HG03354 (cell line): Measurements from ENCODE around the gene RCOR2.
"Not testable (repeated sequence)": the region's sequence is repeated elsewhere in the genome, so short reads cannot be mapped to it uniquely, and the experiment has no call there.

Experiments
- ATAC-seq: cut with Tn5 transposase; IDR thresholded peaks from one replicate; pipeline ENCODE4 v1.9.1; 2021; ENCODE audit warnings: mild to moderate bottlenecking; ENCODE audit not compliant: unreplicated experiment, poor library complexity, severe bottlenecking

Gene RCOR2

DNA sequence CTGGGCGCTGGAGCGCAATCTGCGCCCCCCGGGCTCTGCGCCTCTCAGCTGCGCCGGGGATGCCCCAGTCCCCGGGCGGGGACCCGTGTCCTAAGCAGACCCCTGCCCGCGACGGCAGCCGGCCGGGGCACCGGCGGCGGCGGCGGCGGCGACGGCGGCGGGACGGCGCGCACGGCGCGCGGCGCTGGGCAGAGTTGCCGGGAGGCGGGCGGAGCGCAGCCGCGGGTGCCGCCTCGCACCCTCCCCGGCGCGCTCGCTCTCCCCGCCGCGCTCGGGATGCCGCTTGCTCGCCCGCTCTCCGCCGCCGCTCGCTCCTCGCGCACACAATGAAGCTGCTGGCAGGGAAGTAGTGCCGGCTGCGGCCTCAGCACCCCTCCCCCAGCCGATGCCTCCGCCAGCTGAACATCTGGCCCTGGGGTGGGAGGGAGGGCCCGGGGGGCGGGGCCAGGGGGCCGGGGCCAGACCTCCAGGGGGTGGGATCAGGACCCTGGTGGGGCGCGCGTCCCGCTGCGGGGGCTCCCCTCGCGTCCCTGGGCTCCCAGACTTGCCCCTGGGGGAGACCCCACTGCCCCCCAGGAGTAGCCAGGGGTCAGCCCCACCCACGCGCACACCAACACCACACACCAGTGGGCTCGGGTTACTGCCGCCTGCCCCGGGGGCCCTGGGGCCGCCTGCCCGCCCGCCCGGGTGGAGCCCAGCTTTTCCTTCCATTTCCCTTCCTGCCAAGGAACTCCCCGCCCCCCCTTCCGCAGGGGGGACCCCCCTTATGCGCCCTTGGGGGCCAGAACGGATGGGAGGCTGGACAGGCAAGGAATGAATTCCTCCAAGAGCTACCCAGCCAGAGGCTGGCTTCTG lies at the start of gene RCOR2:
RCOR2 (minus strand) TSS at position 328 of the 855 bp plus-strand sequence. CDS start 708 bp downstream, outside the sequence.
- peak; percentile 48 for ATAC-seq

DNA sequence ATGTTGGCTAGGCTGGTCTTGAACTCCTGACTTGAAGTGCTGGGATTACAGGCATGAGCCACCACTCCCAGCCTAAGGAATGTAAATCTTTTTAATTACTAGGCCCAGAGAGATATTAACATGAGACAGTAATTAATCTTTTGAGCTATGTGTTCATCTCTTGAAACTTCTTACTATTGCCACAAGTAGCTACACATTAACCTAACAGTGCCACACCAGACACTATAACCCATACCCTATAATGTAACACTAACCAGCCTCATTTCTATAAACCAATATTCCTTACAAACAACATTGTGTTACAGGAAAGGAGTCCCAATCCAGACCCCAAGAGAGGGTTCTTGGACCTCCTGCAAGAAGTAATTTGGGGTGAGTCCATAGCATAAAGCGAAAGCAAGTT lies 49.5 kb upstream of the RCOR2 start:
- ATAC-seq: no peak

DNA sequence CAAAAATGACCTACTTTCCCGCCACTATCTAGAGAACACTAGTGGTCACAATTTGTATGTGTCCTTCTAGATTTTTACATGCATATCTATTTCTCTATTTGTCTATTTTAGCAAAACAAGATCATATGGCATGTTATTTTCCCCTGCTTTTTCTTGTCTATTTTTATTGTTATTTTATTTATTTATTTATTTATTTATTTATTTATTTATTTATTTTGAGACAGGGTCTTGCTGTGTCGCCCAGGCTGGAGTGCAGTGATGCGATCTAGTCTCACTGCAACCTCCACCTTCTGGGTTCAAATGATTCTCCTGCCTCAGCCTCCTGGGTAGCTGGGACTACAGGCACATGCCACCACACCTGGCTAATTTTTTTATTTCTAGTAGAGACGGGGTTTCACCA lies 46.9 kb upstream of the RCOR2 start:
- not testable (repeated sequence) for ATAC-seq

DNA sequence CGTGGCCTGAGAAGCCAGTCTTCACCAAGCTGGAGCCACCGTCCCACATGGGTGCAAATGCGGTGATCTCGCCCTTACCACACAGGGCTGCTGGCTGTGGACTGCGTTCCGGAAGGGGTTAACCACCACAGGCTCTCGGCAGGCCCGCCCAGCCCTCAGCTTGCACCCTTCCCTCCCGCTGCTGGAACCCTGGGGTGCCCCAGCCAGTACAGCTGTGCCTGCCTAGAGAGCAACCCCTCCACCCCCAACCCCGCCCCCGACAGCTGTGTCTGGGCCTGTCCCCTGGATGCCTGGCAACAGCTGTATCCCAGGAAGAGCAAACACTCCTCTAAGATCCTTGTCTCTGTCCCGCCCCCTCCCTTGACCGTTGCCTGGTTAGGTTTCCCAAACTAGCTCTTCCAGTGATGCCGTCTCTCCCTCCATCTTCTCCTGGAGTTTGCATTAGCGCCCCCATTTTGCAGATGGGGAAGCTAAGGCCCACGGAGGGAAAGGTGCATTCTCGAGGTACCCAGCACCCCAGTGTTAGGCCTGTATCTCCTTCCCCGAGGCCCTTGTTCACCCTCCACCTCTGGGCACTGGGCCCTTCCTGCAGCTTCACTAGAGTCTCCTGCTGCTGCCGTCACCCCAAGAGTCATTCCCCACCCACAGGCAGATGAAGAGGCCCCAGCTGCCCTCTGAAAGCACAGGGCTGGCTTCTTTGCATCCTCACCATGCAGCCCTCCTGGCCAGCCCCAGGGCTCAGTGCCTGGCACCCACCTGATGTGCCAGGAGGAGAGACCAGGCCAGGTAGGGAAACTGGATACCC lies 44.8 kb upstream of the RCOR2 start:
- ATAC-seq: no peak

DNA sequence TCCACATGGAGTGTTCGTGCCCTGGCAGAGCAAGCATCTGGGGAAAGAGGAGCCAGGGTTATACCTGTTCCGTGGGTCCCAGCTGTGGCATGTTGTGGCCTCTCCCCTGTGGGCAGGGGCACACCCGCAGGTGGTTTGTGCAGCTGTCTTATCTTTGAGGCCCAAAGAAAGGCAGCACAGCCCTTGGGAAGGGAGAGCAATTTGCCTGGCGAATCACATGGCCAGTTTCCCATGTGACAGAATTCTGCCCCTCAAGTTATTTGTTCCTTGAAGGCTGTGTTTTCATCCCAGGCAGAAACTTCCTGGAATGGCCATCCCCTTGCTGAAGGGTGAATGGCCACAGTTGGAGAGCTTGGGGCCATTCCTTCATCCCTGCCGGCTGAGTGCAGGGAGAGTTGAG lies 41.0 kb upstream of the RCOR2 start:
- no peak for ATAC-seq

DNA sequence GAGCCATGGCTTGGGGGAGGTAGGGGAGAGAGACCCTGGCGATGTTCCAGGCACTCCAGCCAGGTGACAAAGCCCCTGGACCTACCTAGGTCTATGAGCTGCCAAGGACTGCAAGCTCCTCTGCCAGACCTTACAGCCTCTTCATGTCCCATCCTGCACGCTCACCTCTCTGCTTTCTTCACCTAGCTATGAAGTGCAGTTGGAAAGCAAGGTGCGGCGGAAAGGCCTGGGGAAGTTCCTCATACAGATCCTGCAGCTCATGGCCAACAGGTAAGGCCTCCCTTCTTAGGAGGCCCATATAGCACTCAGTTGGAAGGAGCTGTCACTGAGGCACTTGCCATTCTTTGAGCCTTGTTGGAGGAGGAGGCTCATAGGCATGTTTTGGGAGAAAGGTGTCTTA lies 35.6 kb upstream of the RCOR2 start:
- ATAC-seq: no peak

DNA sequence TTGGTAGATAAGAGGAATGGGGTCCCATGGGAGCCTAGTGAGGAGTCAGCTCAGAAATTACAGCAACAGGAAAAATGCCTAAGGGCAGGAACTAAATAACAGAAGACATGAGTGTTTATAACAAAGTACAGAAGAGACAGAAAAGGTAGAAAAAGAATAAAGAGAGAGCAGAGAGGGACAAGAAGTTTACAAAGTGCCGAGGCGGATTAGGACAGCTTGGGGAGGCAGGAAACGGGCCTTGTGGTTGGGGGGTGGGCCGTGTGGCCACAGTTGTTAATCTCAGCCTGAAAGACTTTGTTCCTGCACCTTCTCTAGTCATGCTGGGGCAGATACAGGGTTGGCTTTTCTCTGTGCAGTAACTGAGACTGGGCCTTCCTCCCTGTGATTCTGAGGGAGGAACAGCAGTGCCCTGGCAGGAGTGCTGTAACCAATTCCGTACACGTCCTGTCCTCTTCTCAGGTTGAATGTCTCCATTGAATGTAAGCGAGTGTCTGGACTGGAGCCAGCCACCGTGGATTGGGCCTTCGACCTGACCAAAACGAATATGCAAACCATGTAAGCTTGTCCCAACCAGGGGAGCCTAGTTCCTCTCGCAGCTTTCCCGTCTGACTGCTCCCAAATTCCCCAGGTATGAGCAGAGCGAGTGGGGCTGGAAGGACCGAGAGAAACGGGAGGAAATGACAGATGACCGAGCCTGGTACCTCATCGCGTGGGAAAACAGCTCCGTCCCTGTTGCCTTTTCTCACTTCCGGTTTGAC lies 35.0 kb upstream of the RCOR2 start:
- no peak for ATAC-seq

DNA sequence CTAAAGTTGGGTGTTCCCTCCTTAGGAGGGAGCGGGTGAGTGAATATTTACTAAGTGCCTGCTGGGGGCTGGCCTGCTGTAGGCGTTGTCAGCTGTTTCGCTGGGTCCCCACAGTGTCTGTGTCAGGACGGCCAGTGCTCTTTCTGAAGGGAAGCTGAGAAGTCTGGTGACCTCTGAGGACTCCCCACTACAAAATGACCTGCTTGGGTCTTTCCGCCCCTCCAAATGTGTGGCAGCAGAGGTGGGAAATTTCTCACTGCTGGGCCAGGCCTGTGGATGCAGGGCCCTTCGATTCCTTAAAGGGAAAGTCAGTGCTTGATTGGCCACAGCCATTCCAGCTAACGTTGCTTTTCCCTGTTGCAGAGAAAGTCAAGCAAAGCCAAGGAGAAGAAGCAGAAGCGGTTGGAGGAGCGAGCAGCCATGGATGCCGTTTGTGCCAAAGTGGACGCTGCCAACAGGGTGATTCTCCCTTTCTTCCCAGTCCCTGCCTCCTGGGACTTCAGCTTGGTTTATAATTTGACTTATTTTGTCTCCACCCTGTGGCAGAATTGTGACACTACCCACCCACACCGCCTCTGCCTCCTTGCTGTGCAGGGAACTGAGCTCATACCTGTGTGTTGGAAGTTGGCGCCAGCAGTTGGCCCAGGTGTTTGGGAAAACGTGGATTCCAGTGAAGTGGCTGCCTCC lies 28.7 kb upstream of the RCOR2 start:
- ATAC-seq: no peak

DNA sequence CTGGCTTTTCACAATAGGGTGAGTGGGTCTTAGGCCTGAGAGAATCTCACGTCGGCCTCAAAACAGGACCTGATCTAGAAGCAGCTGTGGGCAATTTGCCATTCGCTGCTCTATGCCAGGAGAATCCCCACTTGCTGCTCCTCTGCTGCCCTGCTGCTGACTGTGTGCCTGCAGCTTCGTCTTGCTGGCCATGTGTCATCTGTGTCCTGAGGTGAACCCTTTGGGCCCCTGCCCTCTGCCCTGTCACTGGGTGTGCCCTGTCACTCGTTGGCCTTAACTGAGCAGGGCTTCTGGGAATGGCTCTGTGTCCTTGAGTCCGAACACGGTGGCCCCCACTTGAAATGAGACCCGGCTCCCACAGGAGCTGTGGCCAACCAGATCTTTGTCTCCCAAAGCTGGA lies 28.0 kb upstream of the RCOR2 start:
- no peak for ATAC-seq

DNA sequence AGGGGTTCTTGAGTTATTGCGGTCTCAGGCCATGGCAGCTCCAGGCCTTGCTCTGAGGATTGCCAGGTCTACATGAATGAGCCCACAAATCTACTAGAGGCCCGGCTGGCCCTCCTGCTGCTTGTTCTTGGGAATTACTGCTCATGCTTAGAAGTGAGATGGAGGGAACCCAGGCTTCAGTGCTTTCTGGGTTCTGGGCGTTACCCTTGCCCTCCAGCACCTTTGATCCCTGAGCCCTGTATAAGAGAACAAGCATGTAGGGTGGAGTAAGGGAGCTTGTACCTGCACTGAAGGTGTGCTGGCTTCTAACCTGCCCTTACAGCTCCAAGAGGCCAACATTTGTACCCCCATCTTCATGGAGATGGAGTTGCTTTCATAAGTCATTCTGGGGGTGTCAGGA lies 25.8 kb upstream of the RCOR2 start:
- no peak for ATAC-seq

DNA sequence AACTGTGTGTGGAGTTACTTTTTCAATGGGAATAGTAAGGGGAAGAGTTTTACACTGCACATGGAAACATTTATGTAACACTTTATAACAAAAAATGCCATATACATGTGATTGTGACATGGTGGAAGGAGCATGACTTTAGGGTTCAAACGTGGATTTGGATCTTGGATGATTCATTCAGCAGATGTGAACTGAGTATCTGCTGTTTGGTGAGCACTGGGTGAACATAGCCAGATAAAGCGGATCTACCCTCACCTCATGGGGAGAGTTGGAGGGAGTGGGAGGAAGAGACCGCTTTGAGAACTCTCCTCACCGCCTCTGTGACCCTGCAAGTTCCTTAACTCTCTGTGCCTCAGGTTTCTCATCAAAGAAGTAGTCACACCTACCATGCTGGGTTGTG lies 24.9 kb upstream of the RCOR2 start:
- ATAC-seq: no peak

DNA sequence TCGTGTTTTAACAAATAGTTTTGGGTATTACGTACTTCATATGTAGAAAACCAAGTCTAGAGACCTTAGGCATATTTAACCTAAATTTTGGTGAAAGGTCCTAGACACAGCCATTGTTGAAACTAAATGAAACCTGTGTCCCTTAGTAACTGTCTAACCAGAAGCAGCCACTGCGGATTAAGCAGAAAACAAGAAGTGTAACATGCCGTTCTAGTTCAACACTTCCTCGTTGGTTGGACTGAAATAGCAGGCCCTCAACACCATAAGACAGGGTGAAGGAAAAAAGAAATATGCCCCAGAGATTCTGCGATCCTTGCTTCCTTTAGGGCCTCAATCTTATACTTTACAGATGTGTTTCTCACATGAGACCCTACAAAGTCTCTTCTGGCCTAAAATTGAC lies 23.8 kb upstream of the RCOR2 start:
- ATAC-seq: no peak

DNA sequence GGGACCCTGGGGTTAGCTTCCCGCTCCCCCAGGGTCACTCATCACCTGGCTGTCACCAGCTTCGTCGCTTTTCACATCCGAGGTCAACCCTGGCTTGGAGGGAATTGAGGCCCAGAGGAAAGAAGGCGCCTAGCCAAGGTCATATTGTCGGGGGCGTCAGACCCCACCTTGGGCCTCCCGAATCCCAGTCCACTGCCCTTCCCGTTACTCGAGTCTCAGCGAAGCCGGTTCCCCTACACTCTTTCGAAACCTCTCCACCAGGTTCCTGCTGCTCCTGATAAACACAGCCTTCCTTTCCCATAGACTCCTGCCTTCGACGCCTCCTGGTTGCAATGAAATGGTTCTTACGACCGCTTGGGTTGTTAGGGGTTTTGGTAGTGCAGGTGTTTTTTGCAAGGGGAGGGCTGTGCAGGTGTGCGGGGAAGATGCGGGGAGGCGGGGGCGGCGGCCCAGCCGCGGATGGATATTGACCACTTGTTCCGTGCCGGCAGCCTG lies 22.5 kb upstream of the RCOR2 start:
- no peak for ATAC-seq

DNA sequence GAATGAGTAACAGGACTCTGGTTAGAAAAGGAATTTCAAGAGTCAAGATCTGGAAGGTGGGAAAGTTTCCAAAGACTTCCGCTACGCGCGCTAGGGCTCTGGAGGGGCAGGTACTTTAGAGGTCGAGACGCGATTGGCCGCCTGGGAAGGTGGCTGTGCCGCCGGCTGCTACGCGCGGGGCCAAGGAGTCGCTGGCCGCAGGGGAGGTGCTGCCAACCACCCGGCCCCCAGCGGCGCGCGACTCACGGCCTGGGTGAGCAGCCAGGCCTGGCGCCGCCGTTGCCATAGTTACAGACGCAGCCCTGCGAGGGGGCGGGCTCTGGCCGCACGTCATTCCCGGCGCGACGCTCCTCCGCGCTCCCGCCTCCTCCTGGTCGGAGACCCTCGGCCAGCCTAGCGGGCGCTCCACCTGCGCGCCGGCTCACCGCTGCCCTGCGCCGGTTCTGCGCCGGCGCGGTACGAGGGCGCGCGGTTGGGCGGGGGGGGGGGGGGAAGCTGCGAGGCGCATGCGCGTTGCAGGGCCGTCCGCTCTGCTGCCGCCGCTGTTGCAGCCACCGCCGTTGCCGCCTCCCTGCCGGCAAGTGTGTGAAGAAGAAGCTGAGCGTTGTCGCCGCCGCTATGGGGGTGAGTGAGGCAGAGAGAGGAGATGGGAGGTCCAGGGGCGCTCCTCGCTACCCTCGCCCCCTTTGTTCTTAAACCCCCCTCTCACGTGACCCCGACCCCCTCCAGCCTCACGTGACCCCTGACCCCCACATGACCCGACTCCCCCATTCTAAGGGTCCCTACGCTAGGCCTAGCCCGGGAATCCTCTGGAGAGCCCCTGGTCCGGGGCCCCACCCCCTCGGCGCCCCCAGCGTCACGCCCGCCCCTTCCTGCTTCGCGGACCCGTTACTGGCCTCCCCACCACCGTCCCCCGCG lies 21.8 kb upstream of the RCOR2 start, which contains the start of gene NAA40:
NAA40 (plus strand) TSS at position 524 of the 918 bp plus-strand sequence; CDS start at position 619, 95 bp downstream.
- ATAC-seq: peak; percentile 91

DNA sequence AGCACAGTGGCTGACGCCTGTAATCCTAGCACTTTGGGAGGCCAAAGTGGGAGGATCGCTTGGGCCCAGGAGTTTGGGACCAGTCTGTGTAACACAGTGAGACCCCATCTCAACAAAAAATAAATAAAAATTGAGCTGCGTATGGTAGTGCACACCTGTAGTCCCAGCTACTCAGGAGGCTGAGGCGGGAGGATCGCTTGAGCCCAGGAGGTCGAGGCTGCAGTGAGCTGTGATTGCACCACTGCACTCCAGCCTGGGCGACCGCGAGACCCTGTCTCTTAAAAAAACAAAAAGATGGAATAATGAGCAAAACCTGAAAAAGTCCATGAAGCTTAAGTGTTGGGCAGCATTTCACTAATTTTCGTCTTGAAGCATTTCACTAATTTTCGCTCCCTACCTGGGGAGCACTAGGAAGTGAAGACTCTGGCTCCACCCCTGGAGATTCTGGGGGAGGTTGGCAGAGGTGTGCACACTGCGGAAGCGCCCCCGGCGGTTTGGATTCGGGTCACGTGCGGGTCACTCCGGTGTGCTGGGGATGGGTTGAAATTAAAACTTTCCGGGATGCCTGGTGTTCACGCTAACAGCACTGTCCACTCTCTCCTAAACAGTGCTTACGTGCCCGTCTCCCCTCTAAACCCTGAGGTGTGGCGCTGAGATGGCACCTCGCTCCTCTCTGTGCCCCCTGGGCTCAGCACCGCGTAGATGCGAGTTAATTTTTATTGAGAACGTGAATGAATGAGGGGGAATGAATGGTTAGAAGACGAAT lies 20.9 kb upstream of the RCOR2 start:
- ATAC-seq: peak; percentile 13

DNA sequence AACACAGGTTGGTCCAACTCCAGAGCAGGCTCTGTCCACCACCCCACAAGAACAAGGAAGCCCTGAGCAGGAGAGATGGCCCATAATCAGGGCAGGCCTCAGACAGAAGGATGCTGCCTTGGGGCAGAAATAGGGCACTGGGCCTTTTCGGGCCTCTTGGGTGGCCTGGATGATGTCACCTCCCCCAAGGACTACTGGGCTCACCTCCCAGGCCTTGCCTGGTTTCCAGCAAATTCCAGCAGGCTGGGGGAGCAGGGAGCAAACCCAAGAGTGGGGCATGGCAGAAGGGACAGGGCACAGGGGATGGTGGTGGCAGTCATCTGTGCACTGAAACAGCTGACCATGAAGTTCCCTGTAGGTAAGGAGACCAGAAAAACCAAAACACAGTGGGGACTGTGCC lies 16.5 kb upstream of the RCOR2 start:
- ATAC-seq: no peak

DNA sequence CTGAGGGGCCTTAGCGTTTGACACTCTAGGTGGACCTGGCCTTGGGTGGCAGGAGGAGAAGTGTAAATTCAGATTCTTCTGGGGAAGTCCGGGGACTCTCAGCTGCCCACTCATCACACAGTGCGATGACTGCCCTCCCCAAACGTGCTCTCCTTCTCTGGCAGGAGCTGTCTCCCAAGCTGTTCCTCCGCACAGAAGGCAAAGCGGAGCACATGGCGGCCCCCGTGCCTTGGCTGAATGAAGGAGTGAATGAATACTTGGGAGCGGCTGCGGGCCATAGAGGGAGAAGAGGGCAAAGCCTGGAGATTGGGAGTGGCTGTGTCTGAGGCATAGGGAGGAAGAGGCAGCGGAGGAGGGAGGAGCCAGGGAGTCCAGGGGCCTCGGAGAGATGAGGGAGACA lies 14.9 kb upstream of the RCOR2 start:
- ATAC-seq: no peak

DNA sequence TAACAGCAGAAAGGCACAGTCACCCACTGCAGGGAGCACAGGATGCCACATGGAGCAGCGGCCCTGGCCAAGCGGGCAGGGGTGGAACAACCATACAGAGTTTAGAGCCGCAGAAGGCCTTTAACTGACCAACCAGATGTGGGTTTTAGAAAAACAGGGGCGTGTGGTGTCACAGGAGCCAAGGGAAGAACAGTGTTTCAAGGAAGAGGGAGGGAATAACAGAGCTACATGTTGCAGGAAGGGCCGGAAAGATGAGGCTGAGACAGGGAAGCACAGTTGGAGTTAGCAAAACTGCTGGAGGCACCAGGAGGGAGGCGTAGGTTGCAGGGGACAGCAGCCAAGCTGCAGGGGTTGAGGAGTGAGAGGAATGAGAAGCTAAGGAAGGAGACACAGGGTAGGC lies 14.1 kb upstream of the RCOR2 start:
- ATAC-seq: no peak
